ENCODE results near the gene AXDND1. TPM values are rescaled to one million over a fixed set of nuclear protein-coding genes. Genes with fewer than 3 reads are reported as not detected.

The AXDND1 gene, protein sequence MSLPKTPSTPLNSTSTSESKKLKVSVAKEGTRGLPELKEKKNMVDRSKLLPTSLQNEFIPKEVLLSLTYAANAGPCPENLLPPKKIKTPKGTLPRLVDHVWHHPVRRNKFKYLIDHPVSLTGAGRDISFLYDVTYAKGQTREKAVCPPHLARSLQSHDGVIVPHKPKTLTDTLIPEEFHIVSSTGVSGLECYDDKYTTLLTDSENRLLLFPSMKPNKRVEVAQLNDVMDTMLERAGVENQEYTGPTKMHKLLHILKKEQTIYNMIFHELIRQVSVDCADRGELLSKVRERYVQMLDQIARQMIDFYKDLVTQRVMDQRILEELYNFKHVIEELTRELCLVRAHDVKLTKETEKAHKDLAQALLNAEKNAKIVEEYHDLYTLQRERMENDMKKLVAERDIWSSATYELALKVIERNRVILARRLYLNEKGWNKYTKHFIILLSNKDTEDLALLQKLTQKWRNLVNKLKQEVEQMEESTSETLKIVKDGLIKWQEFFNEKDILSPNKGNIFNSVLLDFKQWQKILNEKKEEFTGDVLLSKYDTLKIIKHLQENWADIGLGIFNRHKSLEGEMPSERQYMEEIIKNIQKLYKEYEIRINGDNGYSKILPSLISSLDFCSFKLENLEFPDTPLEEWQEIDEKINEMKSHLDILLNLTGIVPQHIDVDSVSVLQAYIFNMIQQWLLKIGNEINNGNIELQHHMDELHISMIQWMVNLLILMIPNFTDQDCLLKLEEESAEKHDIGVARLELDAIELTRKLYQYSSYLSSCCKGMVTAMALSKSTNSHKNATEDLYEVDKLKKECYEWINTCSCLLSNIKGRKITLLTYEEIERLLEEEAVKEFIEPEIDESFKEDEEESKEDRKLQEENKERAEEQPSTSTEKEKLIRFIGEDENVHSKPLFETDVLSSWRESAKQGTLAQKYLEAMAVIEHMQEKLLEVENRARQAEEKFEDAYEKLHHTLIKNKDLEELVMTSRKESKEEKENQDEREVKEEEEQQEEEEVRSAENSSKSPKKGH
- total RNA-seq: not detected in 2 replicates

GRCh38 chr1:179365342-179366092, at the start of gene AXDND1:
Gene AXDND1 (plus strand): TSS chr1:179365971. CDS start chr1:179366510, 539 bp downstream.

DNA sequence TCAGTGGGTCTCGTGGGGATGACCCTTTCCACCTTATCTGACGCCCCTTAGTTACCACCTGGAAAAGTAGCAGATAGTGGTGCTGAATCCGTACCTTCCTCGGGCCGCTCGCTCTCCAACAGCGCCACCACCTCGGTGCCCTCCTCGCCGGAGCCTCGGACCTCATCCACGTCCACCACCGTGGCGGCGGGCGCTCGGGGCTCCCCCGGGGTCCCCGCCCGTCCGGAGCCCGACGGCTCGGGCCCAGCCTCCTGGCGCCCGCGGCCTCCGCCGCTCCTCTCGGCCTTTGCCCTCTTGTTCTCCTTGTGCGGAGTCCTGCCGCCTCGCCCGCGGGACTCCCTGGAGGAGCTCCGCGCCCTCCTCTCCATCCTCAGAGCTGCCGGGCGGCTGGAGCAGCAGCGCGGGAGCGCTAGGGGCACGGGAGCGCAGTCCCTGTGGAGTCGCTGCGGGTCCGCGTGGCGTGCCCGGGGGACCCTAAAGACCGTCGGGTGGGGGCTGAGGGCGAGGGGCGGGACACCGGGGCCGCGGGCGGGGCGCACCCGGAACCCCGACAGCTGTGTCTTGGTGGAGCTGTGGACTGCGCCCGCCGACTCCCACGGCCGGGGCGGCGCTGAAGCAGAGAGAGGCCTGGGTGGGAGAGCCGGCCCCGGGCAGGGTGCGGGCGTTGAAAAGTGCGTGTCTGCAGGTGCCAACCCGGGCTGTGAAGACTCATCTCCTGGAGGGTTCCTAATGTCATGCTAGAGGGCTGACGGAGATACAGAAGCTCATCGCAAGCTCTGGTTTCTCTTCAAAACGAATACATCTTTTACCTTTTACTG, 209.9 kb downstream of the AXDND1 start, which contains the start of gene NPHS2:
TSS of gene NPHS2 (minus strand) at position 452 of the 818 bp plus-strand sequence. CDS start at position 368, 84 bp downstream.

DNA sequence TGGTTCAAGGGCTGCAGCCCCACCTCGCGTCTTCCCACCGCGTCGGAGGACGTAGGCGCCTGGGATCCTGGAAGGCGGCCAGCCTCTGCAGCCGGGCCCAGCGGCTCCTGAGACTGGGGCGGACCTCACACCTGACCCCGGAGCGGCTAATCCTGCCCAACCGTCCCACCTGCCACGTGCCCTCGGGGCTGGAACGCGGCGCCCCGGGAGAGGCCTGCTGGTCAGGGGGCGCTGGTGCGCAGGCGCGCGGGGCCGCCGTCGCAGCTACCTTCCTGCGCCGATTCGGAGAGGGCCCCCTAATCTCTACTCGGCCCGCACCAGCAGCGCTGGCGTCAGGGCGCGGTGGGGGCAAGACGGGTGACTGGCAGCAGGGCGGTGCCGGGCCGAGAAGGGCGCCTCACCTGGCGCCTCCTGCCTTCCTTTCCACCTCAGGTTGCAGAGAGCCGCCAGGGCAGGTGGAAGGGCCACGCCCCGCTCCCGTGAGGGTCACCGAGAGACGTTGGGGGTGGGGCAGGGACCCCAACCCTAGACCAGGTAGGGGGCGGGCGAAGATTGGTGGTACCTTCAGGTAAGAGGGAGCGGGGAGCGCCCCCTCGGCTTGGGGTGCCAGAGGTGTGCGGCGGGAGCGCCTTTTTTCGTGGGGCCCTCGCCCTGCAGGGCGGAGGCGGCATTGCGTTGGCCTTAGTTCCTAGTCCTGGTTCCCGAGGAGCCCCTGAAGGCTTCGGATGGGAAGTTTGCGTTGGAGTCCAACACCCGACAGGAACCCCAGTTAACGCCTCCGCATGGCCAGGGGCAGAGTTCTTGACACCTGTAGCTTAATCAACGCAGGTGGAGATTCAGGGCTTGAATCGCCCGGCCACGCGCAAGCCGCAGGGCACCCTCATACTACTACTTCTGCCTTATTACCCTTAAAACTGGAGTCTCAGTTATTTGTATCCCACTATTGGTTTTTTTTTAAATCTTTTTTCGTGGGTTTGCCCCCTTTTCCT, 226.1 kb downstream of the AXDND1 start, which contains the start of gene TDRD5:
TSS of gene TDRD5 (plus strand) at position 241 of the 989 bp plus-strand sequence. CDS start 784 bp downstream, outside the sequence.

Other genes with a start within 250 kb of the AXDND1 start
- gene ABL2, start 136.3 kb upstream of the AXDND1 start, total RNA-seq: 5.4 and 15.9 TPM in 2 replicates
- gene SOAT1, start 72.2 kb upstream of the AXDND1 start, total RNA-seq: 15.2 and 22.8 TPM in 2 replicates
- gene NPHS2, start 210.0 kb downstream of the AXDND1 start, total RNA-seq: not detected in 2 replicates
- not detected in 2 replicates for gene TDRD5, start 225.9 kb downstream of the AXDND1 start, total RNA-seq